ENCODE results near the gene PDZD2. TPM values are rescaled to one million over a fixed set of nuclear protein-coding genes. Genes with fewer than 3 reads are reported as not detected.
"Not testable (repeated sequence)": the region's sequence is repeated elsewhere in the genome, so short reads cannot be mapped to it uniquely, and the experiment has no call there.

PDZD2 gene
- polyA plus RNA-seq, 3 donors, result 2.5 to 38.9 (median 12.0) TPM

DNA sequence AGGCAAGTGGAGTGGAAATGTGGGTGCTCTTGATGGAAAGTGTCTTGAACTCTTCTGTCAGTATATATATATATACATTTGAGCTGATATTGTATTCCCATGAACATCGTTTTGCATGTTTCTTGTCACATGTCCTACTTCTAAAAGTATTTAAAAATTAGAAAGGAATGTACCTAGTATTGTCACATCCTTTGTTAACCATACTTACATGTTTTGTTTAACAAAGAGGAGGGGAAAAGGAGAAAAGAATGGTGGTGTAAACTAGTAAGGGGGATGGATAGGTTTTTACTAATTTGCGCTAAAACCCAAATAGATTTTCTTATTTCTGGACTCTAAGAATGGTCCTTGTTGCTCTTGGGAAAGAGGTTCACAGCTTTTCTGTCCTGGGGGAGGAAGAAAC is 353.4 kb downstream of the PDZD2 start:
- WGBS, 3 donors, result 83 to 96% (median 94%) methylated on average over 2 of the region's 2 CpGs
- no peak overlapping the region for H3K27ac ChIP-seq (ENCODE audit: low read depth, low read length)

DNA sequence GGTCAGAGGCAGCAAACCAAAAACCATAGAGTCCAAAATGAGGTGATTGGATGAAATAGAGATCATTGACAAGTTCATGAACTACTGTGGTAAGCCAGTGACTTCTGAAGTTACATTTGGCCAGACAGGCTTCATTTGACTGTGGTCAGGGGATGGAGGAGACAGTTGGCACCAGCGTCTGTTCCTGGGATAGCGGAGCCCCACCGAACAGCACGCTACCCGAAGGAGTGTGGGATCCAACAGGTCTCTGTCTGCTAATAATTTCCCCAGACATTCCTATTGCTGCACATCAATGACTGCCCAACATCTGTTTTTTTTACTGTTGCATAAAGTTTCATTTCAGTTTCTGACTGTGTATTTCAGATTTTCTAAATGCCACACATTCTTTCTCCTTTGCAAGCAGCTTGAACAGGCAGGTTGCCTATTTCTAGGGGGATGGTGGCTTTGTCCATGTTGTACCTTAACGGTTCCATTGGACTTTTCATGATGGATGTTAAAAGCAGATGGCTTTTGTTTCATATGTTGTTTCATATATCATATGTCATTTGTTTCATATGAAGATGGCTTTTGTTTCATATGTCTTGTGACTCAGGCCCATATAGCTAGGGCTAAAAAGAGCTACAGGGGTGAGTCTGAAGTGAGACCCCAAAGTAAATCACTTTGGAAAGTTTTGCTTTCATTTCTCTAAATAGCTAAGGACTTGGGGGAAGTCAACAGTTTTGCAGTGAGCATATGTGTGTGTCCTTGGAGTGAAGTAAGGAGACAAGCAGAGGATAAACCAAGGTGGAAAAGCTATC is 354.4 kb downstream of the PDZD2 start:
- no peak overlapping the region for H3K27ac ChIP-seq (ENCODE audit: low read depth, low read length)

DNA sequence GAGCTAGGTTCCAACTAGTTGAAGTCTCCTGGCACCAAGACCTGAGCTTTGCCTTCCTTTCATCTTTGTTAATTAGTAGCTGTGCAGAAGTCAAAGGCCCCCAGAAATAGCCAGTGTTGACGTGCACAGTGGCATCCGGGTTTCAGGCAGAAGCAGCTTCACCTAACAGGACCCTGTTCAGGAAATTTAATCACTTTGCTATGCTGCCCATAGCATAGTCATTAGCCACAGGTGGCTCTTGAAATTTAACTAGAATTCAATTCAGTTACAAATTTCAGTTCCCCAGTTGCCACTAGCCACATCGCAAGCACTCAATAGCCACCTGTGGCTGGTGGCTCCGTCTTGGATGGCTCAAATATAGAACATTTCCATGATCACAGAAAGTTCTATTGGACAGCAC is 356.1 kb downstream of the PDZD2 start:
- H3K27ac ChIP-seq (ENCODE audit: low read depth, low read length), result no peak overlapping the region
- 62 to 88% (median 85%) methylated on average over 4 of the region's 4 CpGs for WGBS, 3 donors

More for the DNA sequence above, 354.4 kb downstream of the PDZD2 start:
- 54 to 80% (median 68%) methylated on average over 6 of the region's 6 CpGs for WGBS, 3 donors

DNA sequence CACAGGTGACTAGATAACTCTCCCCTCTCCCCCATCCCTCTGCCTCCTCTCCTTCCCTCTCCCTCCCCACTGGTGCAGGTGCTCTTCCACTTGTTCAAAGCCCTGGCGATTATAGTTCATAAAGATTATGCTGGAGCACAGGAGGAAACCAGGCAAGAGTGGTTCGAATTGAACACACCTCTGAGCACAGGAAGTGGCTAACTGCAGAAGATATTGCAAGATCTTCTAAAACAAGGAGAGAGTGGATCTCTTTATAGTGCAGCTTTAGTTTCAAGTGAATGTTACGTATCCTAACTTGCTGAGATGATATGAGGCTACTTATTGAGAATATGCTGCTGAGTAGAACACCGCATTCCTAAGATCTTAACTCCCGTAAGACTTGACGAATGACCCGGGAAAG is 356.8 kb downstream of the PDZD2 start:
- WGBS, 3 donors, result 82 to 87% (median 85%) methylated on average over 7 of the region's 7 CpGs
- no peak overlapping the region for H3K27ac ChIP-seq (ENCODE audit: low read depth, low read length)

DNA sequence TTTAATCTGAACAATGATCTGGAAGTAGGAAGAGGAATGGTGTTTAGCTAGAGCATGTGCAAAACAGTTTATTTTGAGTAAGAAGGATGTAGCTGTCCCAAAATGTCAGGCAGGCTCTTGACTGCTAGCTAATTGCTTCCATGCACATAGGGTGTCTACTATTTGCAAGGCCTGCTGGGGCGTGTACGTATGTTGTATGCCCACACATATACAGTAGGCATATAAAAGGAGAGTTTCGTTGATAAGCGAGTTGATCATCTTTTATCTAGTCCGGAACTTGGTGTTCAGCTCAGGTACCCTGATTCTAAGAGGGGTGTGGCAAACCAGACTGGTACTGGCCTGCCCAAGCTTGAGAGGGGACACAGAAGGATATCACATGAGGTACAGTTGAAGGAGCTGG is 358.0 kb downstream of the PDZD2 start:
- no peak overlapping the region for H3K27ac ChIP-seq (ENCODE audit: low read depth, low read length)
- 89 to 97% (median 96%) methylated on average over 5 of the region's 5 CpGs for WGBS, 3 donors

DNA sequence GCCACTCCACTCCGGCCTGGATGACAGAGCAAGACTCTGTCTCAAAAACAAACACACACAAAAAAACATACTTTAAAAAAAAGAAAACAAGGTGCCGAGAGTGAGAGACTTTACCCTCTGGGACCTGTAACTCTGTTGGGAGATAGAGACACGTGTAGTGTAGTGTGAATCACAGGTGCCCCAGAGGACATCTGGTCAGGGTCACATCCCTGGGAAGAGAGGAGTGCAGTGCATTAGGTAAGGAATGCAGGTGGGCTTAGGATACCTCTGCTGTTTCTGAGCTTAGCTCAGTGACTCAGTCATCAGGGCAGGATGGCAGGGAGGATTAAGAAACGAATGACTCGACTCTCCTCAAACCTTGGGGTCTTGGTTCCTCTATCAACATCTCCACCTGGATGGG is 360.5 kb downstream of the PDZD2 start:
- H3K27ac ChIP-seq (ENCODE audit: low read depth, low read length), result no peak overlapping the region
- WGBS, 3 donors, result 75 to 80% (median 76%) methylated on average over 5 of the region's 5 CpGs

DNA sequence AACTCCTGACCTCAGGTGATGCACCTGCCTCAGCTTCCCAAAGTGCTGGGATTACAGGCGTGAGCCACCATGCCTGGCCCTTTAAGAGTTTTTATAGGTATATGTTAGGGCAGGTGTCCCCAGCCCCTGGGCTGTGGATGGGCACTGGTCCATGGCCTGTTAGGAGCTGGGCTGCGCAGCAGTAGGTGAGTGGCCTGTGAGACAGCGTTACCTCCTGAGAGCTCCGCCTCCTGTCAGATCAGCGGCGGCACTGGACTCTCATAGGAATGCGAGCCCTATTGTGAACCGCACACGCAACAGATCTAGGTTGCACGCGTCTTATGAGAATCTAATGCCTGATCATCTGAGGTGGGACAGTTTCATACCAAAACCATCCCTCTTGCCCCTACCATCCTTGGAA is 361.8 kb downstream of the PDZD2 start:
- WGBS, 3 donors, result 91 to 99% (median 98%) methylated on average over 11 of the region's 11 CpGs
- no peak overlapping the region for H3K27ac ChIP-seq (ENCODE audit: low read depth, low read length)

DNA sequence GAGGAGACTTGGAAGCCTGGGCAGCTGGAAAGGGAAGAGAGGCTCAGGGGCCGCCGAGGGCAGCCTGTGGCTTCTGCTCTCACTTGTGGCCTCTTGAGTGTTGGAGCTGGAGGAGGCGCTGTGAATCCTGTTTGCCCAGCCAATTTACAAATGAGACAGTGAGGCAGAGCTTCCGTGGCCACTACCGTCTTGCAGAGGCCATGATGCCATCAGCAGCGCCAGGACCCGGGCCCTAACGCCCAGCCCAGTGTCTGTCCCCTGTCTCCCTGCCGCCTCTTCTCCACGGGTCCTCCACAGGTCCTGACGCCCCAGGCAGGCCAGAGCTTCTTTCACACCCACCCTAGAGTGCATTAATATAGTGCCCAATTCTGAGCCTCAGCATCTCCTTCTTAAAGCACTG is 362.4 kb downstream of the PDZD2 start:
- WGBS, 3 donors, result 84 to 94% (median 87%) methylated on average over 11 of the region's 11 CpGs
- no peak overlapping the region for H3K27ac ChIP-seq (ENCODE audit: low read depth, low read length)

DNA sequence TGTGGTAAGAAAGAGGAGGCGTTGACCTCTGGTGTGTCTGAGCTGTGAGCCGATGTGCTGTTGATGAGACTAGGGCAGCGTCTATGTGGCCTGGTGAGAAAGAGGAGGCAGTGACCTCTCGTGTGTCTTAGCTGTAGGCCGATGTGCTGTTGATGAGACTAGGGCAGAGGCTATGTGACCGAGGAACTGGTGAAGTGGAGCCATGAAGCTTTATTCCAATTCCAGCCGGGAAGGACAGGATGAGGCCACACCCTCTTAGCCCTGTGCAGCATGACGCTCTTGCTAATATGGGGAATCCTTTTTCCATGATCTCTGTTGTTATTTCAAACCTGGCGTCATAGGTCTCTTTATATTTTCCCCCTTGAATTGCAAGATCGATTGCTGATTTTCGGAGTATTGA is 362.8 kb downstream of the PDZD2 start:
- WGBS, 3 donors, result 71 to 83% (median 79%) methylated on average over 11 of the region's 11 CpGs
- no peak overlapping the region for H3K27ac ChIP-seq (ENCODE audit: low read depth, low read length)

DNA sequence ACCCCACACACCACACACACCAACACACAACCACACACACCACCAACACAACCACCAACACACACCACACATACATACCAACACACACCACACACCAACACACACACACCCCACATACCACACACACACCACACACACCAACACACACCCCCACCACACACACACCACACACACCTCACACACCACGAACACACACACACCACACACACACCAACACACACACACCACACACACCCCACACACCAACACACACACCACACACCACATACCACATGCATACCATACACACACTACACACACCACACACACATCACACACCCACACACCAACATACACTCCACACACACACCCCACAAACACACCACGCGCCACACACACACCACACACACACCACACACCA is 363.8 kb downstream of the PDZD2 start:
- no peak overlapping the region for H3K27ac ChIP-seq (ENCODE audit: low read depth, low read length)
- 58 to 69% (median 62%) methylated on average over 3 of the region's 3 CpGs for WGBS, 3 donors

DNA sequence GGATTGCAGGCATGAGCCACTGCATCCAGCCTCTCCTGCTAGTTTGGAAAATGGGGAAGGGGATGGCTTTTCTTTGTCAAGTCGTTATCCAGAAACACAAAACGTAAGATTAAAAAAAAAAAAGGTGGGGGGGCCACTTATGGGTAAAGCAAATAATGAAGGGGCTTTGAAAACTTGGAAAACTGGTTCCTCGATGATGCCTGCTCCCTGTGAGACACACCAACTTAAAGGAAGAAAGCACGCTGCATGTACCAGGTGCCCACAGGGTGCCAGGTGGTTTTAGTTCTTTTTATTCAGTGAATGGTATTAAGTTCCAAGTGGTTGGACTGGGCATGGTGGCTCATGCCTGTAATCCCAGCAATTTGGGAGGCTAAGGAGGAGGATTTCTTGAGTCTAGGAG is 365.1 kb downstream of the PDZD2 start:
- H3K27ac ChIP-seq (ENCODE audit: low read depth, low read length), result no peak overlapping the region
- WGBS, 3 donors, result 56 to 96% (median 85%) methylated on average over 4 of the region's 4 CpGs

DNA sequence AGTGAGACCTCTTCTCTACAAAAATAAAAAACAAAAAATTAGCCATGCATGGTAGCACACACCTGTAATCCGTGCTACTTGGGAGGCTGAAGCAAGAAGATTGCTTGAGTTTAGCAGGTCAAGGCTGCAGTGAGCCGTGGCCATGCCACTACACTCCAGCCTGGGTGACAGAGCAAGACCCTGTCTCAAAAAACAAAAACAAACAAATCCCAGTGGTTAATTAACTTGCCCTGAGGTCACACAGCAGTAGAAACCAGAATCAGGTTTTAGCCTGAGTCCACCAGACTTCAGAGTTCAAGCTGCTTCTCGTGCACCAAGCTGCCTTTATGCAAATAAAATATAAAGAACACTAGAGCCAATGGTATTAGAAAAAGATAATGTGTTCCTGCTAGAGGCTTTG is 365.5 kb downstream of the PDZD2 start:
- WGBS, 3 donors, result 63 to 95% (median 88%) methylated on average over 3 of the region's 3 CpGs
- H3K27ac ChIP-seq (ENCODE audit: low read depth, low read length), result no peak overlapping the region

DNA sequence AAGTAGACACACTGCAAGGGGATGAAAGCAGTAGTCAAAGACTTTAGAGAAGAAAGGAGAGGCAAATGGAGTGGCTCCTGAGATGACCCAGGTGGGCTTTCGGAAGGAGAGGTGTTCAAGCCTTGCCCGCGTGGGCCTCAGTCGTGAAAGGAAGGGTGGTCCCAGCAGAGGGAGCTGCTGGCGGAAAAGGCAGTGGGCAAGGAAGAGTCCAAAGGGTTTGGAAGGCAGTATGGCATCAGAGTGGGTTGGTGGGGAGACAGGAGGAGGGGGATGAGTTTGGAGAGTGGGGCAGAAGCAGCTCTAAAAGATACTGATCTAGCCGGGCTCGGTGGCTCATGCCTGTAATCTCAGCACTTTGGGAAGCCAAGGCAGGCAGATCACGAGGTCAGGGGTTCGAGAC is 369.8 kb downstream of the PDZD2 start:
- no peak overlapping the region for H3K27ac ChIP-seq (ENCODE audit: low read depth, low read length)
- 90 to 94% (median 93%) methylated on average over 9 of the region's 9 CpGs for WGBS, 3 donors

DNA sequence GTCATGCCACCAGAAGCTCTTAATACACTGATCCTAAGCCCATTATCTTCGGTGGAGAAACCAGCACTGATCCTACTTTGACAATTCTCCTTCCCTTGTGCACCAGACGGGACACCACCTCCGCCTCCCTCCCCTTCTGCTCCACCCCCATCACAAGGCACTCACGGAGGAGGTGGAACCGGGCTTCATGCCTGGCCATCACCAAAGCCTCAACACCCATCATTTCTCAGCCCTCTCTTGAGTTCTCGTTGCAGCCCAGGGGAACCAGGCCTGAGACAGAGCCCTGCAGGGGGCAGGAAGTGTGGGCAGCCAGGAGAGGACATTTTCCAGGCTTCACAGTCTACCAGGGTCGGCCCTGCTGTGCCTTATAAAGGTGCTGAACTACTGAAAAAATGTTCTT is 374.7 kb downstream of the PDZD2 start:
- 45 to 75% (median 70%) methylated on average over 7 of the region's 7 CpGs for WGBS, 3 donors
- H3K27ac ChIP-seq (ENCODE audit: low read depth, low read length), result no peak overlapping the region

DNA sequence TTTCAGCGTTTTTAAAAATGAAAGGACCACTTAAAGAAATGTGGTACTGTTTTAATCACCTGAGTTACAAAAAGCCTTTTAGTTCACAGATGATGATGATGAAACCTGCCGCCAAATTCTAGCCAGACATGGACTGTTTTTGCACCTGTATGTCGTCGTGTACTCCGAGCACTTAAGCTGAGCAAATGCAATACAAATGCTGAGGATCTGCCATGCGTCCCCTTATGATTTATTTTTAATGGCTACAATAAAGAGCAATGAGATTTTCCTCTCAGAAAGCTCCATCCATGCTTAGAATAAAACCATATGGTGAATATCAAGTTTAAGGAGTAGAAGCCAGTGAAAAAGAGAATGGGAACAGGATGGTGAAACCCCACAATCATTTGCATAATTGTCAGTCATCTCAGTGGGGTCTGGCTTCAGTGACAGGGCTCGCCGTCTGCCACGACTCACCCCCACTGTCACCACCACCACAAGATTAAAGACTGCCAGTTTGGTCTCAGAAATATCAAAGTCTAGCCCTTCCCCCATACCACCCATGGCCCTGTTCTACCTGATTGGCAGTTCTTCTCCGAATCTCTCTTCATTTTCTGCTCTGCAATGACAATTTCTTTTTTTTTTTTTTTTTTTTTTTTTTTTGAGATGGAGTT is 375.3 kb downstream of the PDZD2 start:
- WGBS, 3 donors, result 75 to 80% (median 76%) methylated on average over 10 of the region's 10 CpGs
- no peak overlapping the region for H3K27ac ChIP-seq (ENCODE audit: low read depth, low read length)

DNA sequence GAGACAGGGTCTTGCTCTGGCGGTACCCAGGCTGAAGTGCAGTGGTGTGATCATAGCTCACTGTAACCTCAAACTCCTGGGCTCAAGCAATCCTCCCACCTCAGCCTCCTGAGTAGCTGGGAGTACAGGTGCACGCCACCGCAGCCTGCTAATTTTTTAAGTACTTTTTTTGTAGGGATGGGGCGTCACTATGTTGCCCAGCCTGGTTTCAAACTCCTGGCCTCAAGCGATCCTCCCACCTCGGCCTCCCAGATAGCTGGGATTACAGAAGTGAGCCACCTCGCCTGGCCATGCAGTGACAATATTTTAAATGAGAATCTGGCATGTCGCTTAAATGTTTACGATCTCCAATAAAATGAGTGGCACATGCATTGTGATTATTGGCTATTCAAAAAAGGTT is 376.3 kb downstream of the PDZD2 start:
- not testable (repeated sequence) for H3K27ac ChIP-seq (ENCODE audit: low read depth, low read length)
- whole genome bisulfite sequencing, 3 donors, result 93 to 100% (median 98%) methylated on average over 9 of the region's 9 CpGs

DNA sequence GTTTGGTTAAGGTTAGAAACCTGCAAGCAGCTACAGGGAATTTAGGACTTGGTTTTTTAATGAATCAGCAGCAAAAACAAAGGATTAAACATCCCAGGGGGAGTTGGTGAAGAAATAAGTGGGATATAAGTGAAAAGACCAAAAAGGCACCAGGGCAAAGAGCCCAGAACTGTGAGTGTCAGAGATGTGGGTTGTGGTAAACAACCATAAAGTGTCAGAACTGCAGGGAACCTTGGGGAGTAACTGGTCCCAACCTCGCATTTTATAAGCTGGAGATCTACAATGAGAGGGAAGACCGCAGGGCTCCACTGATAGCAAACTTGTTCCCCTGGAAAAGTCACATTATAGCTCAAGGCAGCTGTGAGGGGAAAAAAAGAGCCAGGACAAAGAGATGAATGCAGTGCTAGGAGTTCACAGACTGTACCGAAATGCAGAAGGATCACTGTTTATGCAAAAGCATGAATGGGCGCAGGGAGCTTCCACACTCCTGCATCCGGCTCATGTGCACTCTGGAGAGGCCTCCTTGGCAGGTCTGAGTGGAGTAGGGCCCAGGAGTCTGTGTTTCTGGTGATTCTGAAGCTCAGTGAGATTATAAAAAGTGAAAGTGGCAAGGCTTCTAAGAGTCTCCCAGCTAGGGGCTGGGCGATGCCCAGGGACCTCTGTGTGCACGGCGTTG is 378.9 kb downstream of the PDZD2 start:
- WGBS, 3 donors, result 46 to 75% (median 63%) methylated on average over 8 of the region's 8 CpGs
- no peak overlapping the region for H3K27ac ChIP-seq (ENCODE audit: low read depth, low read length)

DNA sequence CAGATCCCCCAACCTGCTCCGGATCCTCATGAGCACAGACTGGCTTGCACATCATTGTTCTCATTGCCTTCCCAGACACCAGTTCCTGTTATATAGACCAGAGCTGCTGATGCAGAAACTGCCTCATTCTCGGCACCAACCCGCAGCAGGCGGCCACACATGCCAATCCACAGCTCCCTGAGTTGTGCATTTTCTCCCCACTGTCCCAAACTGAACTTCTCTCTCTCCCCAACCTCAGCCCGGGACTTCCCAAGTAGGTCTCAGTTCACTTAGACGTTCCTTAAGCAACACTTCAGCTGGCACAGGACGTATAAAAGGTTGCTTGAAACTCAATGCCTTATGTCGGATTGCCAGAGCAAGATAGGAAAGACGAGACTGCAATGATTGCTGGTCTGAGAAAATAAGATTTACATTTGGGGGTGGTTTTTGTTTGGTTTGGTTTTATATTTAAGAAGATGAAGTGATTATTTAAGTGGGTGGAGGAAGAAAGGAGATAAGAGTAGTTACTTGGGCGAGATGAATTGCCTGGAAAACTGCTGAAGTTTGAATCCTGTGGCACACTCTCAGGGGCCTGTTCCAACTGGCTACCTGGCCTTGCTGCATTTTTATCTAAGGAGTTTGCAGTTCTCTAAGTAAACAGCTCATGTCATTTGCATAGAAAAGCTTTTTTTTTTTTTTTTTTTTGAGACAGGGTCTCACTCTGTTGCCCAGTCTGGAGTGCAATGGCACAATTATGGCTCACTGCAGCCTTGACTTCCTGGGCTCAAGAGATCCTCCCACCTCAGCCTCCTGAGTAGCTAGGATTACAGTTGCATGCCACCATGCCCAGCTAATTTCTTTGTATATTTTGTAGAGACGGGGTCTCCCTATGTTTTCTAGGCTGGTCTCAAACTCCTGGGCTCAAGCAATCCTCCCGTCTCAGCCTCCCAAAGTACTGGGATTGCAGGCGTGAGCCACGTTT is 379.8 kb downstream of the PDZD2 start:
- WGBS, 3 donors, result 55 to 70% (median 65%) methylated on average over 14 of the region's 14 CpGs
- no peak overlapping the region for H3K27ac ChIP-seq (ENCODE audit: low read depth, low read length)
